NCI-H1417 treated with DMSO at 0.1 percent for 48 hours (cell line): ENCODE measurements around the gene OSBPL2.

Experiments used
- DNase-seq: peaks from one replicate; lab custom pipeline; 2025; lab: John Stamatoyannopoulos, UW

OSBPL2 gene

GRCh38 chr20:62206388-62206775 is 31.9 kb upstream of the OSBPL2 start:
- no peak for DNase-seq

GRCh38 chr20:62208061-62208794 is 30.1 kb upstream of the OSBPL2 start:
- no peak for DNase-seq

- no peak for DNase-seq
These were observed 29.2 kb upstream of the OSBPL2 start for GRCh38 chr20:62208795-62209755.

GRCh38 chr20:62209850-62210495 is 28.3 kb upstream of the OSBPL2 start:
- no peak for DNase-seq

GRCh38 chr20:62210496-62210855 is 27.8 kb upstream of the OSBPL2 start:
- peak; percentile 80 for DNase-seq

GRCh38 chr20:62211216-62211615 is 27.1 kb upstream of the OSBPL2 start:
- no peak for DNase-seq

- no peak for DNase-seq
These were observed 26.5 kb upstream of the OSBPL2 start for GRCh38 chr20:62211769-62212288.

- DNase-seq: no peak
These were observed 26.0 kb upstream of the OSBPL2 start for GRCh38 chr20:62212299-62212698.

DNA sequence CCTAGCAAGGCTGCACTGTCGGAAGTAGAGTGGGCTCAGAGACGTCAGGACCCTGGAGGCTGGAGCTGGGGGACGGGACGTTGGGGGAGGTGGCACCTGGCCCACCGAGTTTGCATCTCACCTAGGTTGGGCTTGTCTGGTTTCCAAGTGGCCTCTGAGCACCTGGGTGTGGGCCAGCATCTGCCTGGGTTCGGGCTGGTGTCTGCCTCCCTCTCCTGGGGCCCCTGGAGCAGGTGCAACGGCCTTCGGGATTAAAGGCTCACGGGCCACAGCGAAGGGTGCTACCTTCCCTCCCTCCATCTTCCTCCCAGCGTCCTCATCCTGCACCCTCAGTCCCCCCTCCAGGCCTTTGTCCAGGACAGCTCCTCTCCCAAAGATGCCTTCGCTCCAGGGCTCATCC is 24.3 kb upstream of the OSBPL2 start:
- no peak for DNase-seq

DNA sequence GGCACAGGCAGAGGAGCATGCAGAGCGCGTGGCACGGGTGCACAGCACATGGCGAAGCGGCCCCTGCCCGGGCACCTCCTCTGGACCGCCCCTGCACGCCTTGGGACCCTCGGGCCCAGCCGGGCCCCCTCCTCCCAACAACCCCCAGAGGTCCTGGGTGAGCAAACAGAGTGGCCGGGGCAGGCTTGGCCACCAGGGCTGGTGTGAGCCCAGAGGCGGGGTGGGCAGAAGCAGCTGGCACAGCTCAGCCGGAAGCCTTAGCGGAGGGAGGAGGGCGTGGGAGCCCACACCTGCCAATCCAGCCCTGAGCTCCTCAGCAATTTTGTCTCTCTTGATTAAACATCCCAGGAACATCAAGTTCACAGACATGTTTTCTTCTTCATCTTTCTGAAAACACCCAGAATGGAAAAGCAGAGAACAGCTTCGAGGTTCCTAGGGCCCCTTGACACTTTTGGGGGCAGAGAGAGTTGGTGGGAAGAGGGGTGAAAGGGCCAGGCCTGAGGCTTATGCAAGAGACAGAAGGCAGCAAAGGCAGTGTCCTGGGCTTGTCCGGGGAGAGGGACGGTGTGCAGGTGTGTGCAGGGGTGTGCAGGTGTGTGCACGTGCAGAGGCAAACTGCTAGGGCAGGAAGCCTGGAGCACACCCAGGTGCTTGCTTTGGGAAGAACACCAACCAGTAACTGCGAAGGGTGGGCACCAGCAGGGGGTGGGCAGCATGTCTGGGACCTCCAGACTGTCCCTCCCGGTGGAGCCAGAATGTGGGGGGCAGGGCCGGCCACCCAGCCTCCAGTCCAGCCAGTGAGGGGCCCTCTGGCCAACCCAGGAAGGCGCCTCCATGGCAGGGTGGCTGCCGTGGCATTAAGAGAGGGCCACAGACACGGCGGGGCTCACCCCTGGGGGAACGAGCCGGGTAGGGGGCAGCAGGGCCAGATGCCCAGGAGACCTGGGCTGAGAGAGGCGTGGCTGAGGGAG is 23.0 kb upstream of the OSBPL2 start:
- no peak for DNase-seq

DNA sequence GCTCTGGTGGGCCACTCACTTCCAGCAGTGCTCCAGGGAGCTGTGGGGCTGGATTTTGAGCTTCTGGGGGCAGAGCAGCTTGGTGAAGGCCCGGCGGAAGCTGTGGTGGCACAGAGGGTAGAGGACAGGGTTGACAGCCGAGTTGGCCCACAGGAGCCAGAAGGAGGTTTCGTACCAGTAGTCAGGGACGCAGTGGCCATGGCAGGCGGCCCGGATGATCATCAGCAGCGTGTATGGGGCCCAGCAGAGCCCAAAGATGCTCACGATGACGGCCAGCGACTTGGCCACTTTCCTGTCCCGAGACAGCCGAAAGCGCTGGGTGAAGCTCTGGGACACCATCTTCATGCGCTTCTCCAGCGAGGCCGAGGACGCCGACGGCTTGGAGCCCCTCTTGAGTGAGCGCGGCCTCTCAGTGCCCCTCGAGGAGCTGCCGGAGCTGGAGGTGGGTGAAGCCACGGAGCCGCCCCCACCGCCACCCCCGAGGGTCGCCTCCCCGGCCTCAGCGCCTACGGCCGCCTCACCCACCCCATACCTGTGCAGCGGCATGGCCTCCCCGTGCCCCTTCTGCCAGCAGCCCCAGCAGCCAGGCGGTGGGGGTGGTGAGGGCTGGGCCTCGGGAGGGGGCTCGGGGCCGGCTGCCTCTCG is 22.2 kb upstream of the OSBPL2 start:
- no peak for DNase-seq

GRCh38 chr20:62216636-62217566 is 21.4 kb upstream of the OSBPL2 start:
- no peak for DNase-seq

DNA sequence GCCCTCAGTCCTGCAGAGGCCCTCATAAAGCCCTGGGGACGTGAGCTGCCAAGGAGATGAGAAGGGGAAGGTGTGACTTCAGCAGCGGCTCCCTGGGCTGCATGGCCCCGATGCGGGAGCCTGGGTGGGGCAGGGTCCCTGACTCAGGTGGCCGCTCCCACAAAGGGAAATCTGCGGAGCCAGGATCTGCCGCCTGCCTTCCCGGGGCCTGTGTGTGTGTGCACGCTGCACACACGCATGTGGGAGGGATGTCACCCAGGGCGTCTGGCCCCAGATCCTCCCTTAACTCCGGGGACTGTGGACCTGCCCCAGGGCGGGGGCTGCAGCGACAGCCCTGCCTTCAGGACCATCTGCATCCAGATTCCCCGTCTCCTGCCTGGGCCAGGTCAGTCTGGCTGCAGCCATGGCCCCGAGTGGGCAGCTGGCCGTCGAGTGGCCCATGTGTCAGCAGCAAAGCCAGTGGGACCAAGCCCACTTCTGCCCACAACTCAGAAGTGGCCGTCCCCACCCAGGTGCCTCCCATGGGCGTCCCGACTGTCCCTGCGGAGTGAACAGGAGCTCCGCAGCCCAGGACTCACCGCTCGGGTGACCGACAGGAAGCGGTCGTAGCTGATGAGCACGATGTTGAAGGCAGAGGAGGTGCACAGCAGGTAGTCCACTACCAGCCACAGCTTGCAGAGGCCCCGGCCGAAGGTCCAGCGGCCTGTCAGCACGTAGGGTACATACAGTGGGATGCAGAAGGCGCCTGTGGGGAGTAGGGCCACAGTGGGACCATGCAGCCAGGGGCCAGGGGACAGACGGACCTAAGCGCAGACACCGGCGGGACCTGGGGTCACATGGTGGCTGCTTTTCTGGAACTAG is 20.2 kb upstream of the OSBPL2 start:
- DNase-seq: no peak

DNA sequence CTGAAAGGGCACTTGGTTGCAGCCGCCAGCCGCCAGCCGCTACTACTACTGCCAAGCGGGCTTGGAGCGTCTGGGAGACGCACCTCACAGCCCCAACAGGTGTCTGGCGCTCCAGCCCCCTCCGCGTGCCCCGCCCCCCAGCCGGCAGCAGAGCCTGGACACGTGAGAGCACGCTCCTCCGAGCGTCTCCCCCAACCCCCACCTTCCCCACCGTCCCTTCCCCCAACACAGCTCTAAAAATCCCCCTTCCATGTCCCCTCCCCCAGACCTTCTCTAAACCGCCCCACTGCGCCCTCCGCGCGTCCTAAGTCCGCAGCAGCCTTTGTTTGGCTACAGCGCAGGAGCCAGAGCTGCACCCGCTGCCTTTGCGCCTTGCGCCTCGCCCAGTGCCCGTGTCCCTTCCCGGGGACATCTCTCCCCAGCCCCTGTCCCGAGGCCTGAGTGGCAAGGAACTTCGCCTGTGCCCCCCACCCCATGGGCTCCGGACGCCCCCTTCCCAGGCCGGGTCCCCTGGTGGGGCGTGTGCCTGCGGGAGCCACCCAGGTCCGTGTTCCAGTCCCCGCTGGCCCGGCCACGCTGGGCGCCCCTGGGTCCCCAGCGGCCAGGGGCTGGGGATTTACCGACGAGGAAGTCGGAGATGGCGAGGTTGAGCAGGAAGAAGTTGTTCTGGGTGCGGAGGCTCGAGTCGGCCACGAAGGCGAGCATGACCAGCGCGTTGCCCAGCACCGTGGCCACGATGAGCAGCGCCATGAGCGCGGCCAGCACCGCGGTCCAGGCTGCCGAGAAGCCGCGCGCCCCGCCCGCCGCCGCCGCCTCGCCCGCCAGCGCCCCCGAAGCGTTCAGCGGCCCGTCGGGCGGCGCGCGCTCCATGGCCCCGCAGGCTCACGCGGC is 19.0 kb upstream of the OSBPL2 start:
- DNase-seq: peak; percentile 51

DNA sequence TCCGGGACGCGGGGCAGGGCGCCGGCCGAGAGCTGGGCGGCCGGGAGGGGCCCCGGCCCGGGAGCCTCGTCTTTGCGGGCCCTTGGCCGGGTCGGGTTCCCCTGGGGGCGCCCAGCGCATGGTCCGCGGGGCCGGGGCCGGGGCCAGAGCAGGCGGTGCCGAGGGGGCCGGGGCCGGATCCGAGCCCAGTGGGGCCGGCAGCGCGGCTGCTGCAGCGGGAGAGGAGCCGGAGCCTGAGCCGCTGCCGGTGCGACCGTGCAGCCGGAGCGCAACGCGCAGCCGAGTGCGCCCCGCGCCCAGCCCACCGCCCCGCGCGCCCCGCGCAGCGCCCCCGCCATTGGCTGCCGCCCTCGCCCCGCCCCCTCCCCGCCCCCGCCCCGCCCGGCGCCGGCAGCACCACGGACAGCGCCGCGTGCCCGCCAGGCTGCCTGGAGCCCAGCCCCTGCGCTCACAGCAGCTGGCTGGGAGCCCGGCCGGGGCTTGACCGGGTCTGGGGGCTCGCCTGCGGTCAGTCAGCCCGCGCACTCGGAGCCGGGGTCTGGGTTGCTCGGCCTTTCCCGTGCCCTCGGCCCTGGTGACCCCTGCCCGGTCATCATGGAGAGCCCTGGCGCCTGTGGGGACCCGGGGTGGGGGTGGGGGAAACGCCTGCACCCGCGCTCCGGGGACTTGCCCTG is 18.2 kb upstream of the OSBPL2 start, which contains the start of gene HRH3:
Gene HRH3, minus strand, starts transcription at position 287 of the 674 bp plus-strand sequence. CDS start 308 bp downstream, outside the sequence.
- no peak for DNase-seq

DNA sequence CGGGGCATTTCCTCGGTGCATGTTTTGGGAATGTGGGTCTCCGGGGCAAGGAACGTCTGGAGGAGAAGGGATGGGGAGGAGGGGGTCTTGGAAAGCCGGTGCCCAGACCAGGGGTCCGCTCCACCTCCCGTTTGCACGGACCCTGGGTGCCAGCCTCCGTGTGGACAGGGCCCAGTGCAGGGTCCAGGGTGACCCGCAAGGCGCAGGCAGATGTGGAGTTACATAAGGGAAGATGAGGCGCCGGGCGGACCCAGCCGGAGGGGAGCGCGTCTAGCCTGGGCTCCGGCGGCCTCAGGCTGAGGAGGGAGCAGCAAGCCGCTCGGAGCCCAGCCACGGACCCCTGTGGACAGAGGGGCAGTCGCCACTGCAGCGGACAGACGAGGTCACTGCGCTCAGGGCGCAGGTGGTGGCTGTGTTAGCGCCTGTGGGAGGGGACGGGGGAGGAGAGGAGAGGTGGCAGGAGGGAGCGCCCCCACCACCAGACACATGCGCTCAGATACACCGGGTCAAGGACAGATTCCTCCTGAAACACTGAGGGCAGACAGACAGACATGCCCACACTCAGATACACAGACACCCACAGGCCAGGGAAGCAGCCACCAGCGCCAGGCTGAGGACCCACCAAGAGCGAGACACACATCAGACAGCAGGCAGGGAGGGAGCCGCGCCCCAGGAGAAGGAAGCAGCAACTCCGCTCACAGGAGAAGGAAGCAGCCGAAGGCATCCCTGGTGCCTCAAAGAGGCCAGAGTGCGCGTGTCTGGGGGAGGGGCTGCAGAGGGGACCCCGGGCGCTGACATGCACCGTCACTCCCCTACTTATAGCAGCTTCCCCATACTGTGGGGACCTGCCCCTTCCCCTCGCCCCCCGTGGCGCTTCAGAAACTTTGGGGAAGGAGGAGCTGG is 17.4 kb upstream of the OSBPL2 start:
- no peak for DNase-seq
